COR-L47 (cell line): ENCODE data around the gene MOB2.
"Not testable (repeated sequence)": the region's sequence is repeated elsewhere in the genome, so short reads cannot be mapped to it uniquely, and the experiment has no call there.

Experiments used
- DNase-seq: peaks from one replicate; lab custom pipeline; 2025; lab: John Stamatoyannopoulos, UW

MOB2 gene

GRCh38 chr11:1440496-1440895, 46.1 kb downstream of the MOB2 start:
- no peak for DNase-seq

GRCh38 chr11:1440066-1440465, 46.5 kb downstream of the MOB2 start:
- no peak for DNase-seq

- DNase-seq = no peak
These were observed 47.2 kb downstream of the MOB2 start for GRCh38 chr11:1439341-1439740.

GRCh38 chr11:1438967-1439330, 47.6 kb downstream of the MOB2 start:
- DNase-seq = no peak

GRCh38 chr11:1438261-1438966, 48.2 kb downstream of the MOB2 start:
- DNase-seq = no peak

GRCh38 chr11:1437500-1437899, 49.1 kb downstream of the MOB2 start:
- DNase-seq = no peak

- DNase-seq = no peak
These were observed 50.0 kb downstream of the MOB2 start for GRCh38 chr11:1436468-1437039.

GRCh38 chr11:1435820-1436467, 50.6 kb downstream of the MOB2 start:
- DNase-seq = peak; percentile 88

- not testable (repeated sequence) for DNase-seq
These were observed 51.1 kb downstream of the MOB2 start for GRCh38 chr11:1435479-1435819.

- no peak for DNase-seq
These were observed 52.5 kb downstream of the MOB2 start for GRCh38 chr11:1433977-1434640.

- DNase-seq = no peak
These were observed 53.0 kb downstream of the MOB2 start for GRCh38 chr11:1433568-1433967.

- DNase-seq = no peak
These were observed 57.7 kb downstream of the MOB2 start for GRCh38 chr11:1428762-1429316.

GRCh38 chr11:1425439-1425838, 61.1 kb downstream of the MOB2 start:
- DNase-seq = no peak

GRCh38 chr11:1425006-1425405, 61.6 kb downstream of the MOB2 start:
- DNase-seq = no peak

GRCh38 chr11:1423406-1423805, 63.2 kb downstream of the MOB2 start:
- DNase-seq = not testable (repeated sequence)

GRCh38 chr11:1422981-1423380, 63.6 kb downstream of the MOB2 start:
- no peak for DNase-seq

GRCh38 chr11:1422481-1422880, 64.1 kb downstream of the MOB2 start:
- no peak for DNase-seq

- DNase-seq = no peak
These were observed 65.3 kb downstream of the MOB2 start for GRCh38 chr11:1421291-1421690.

GRCh38 chr11:1419811-1420210, 66.8 kb downstream of the MOB2 start:
- DNase-seq = no peak
